Measurements from ENCODE around the gene CRIP1. TPM values are rescaled to one million over a fixed set of nuclear protein-coding genes. Genes with fewer than 3 reads are reported as not detected.
A peak's percentile ranks its signal among the peaks of the same experiment; 100 is the strongest.

The CRIP1 gene
- polyA plus RNA-seq, 1 donor (not counting 4 experiments of a cell fraction or from before 2014, with no cell fraction given): 1.7 TPM

DNA sequence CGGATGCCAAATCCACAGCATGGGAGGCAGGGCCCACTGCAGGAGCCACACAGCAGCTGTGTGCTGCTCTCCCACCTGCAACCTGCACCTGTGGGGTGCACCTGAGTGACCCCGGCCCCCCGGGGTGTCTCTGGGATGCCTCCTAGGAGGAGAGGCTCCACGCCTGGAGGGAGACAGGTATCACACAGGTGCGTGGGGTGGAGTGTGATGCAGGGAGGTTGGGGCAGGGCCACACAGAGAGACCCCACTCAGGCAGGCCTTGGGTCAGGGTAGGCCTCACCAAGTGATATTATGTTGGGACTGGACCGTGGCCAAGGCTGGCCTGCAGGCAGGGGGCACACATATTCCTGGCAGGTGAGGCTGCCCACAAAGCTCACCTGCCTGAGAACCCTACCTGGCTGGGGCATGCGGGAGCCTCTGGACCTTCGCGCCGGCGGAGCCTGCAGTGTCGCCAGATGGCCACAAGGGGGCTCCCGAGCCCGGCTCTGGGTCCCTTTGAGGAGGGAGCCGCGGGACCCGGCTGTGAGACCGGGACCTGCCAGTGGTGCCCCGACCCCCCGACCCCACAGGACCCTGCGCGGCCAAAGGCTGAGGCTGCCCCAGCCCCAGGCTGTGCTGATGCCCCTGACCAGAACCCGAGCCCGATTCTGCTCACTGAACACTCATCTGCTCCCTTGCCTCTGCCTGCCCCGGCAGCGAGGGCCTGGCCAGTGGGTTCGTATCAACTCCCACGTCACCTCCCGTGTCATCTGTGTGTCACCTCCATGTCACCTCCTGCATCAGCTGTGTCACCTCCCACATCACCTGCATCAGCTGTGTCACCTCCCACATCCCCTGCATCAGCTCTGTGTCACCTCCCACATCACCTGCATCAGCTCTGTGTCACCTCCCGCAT is 51.1 kb downstream of the CRIP1 start:
- Histone ChIP-seq H3K27ac (ENCODE audit: control insufficient read depth, insufficient read depth, low read length) (no peak overlapping the region), H3K36me3 (ENCODE audit: control insufficient read depth in 2 of 2, extremely low read depth in 1 of 2, insufficient read depth in 2 of 2, low read length in 2 of 2) (no peaks in the 10 kb centered on the region), H4K20me1 (ENCODE audit: control insufficient read depth, extremely low read depth, insufficient read depth, low read length) (no peaks in the 10 kb centered on the region), H3K9me1 (ENCODE audit: control insufficient read depth, extremely low read depth, insufficient read depth, low read length) (no peaks in the 10 kb centered on the region), H3K4me1 (ENCODE audit: control insufficient read depth, extremely low read depth, insufficient read depth, low read length) (no peaks in the 10 kb centered on the region), H2AFZ (ENCODE audit: control insufficient read depth, low read length) (no peak overlapping the region), H3K27me3 (ENCODE audit: control insufficient read depth, extremely low read depth, insufficient read depth, low read length) (peaks cover 11% of the 10 kb centered on the region), H3K9me3 (ENCODE audit: control insufficient read depth, low read depth, low read length) (no peaks in the 10 kb centered on the region), H3K4me2 (ENCODE audit: control insufficient read depth, extremely low read depth, insufficient read depth, low read depth, low read length) (no peak overlapping the region), H3K9ac (ENCODE audit: control insufficient read depth, extremely low read depth, insufficient read depth, low read length) (no peak overlapping the region), H3K79me2 (ENCODE audit: control insufficient read depth, insufficient read depth, low read length) (no peaks in the 10 kb centered on the region), H3K4me3 (ENCODE audit: control insufficient read depth in 2 of 3, extremely low read depth in 1 of 3, insufficient read depth in 2 of 3, low read depth in 1 of 3, low read length in 3 of 3) (no peak overlapping the region)
- TF ChIP-seq, protein P1, sequence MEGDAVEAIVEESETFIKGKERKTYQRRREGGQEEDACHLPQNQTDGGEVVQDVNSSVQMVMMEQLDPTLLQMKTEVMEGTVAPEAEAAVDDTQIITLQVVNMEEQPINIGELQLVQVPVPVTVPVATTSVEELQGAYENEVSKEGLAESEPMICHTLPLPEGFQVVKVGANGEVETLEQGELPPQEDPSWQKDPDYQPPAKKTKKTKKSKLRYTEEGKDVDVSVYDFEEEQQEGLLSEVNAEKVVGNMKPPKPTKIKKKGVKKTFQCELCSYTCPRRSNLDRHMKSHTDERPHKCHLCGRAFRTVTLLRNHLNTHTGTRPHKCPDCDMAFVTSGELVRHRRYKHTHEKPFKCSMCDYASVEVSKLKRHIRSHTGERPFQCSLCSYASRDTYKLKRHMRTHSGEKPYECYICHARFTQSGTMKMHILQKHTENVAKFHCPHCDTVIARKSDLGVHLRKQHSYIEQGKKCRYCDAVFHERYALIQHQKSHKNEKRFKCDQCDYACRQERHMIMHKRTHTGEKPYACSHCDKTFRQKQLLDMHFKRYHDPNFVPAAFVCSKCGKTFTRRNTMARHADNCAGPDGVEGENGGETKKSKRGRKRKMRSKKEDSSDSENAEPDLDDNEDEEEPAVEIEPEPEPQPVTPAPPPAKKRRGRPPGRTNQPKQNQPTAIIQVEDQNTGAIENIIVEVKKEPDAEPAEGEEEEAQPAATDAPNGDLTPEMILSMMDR (optimal IDR thresholded peaks at IDR 0.05 in 1 of 3, IDR thresholded peaks at IDR 0.05 in 1 of 3, conservative IDR thresholded peaks at IDR 0.05 in 1 of 3; ENCODE audit: extremely low read depth in 1 of 3, insufficient read depth in 2 of 3, low read length in 3 of 3): peak; percentile 68 to 99 (median 70)
- TF ChIP-seq EZH2 (IDR thresholded peaks at IDR 0.05; ENCODE audit: low read length): no peak
- dilution Hi-C loops (cut with MboI; ENCODE audit: extremely low pct_ligation_motif_present, low sequenced_read_pairs): no loop called here
- DNase-seq (ENCODE audit: low read depth, low spot score) (no peak), FAIRE-seq (no peak)

Other genes with a start within 250 kb of the CRIP1 start
- 22.2 to 31.9 TPM (median 28.3 TPM) in 3 replicates for gene BTBD6, start 238.4 kb upstream of the CRIP1 start, polyA plus RNA-seq
- 5.4 to 8.1 TPM (median 6.5 TPM) in 3 replicates for gene BRF1, start 185.9 kb upstream of the CRIP1 start, polyA plus RNA-seq
- 11.8 to 20.8 TPM (median 20.5 TPM) in 3 replicates for gene PACS2, start 172.1 kb upstream of the CRIP1 start, polyA plus RNA-seq
- 0.03 to 0.09 TPM in 2 of 3 replicates, not detected in the other for gene TEX22, start 88.3 kb upstream of the CRIP1 start, polyA plus RNA-seq
- 33.6 to 50.0 TPM (median 49.2 TPM) in 3 replicates for gene MTA1, start 67.1 kb upstream of the CRIP1 start, polyA plus RNA-seq
- 4.8 to 12.7 TPM (median 5.7 TPM) in 3 replicates for gene CRIP2, start 12.1 kb upstream of the CRIP1 start, polyA plus RNA-seq
- 4.2 to 5.0 TPM (median 5.0 TPM) in 3 replicates for gene TEDC1, start 4.4 kb downstream of the CRIP1 start, polyA plus RNA-seq
- gene TMEM121, start 39.7 kb downstream of the CRIP1 start, polyA plus RNA-seq: 0.18 to 0.31 TPM (median 0.23 TPM) in 3 replicates

Data from keratinocyte (primary cell).